CD4-positive, alpha-beta T cell treated with Interleukin-15 for 1 hour (primary cell): ENCODE data around the gene NT5C2.
"Not testable (repeated sequence)": the region's sequence is repeated elsewhere in the genome, so short reads cannot be mapped to it uniquely, and the experiment has no call there.

Experiments used
- DNase-seq: peaks from one replicate; pipeline ENCODE4 v3.0.0-alpha.2; 2020

NT5C2 gene

DNA sequence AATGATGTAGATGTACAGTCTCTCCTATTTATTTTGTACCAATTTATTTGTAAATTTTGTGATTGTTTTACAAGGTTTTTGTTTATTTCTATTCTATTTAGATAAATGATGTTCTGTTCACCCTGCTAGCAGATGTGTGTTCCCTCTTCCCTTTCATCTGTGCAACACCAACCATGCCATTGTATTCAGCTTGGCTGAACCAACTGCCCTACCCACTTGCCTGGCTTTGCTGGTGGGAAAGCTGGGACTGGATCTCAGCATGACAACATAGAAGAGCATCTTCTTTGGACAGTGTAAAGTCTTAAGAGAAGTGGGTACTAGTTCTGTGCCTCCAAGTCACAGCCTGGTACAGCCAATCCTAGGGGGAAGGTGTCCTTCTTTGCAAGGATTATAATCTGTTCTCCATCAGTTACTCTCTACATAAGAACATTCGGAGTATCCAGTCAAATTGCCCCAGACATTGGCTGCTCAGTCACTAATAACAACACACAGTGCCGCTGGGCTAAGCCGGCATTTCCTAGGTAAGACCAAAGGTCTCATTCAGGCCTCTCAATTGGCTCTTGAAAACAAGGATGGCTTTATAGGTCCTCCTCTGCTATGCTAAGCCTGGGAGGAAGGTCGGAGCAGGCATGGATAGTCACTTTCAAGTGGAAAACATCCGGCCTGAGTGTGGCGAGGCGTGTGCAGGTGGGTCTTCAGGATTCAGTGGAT, 109.7 kb downstream of the NT5C2 start:
- DNase-seq, result no peak

GRCh38 chr10:103082683-103083082, 110.4 kb downstream of the NT5C2 start:
- DNase-seq, result no peak

- DNase-seq, result no peak
These were observed 112.0 kb downstream of the NT5C2 start for GRCh38 chr10:103080891-103081581.

GRCh38 chr10:103079946-103080345, 113.1 kb downstream of the NT5C2 start:
- DNase-seq, result no peak

GRCh38 chr10:103079100-103079499, 114.0 kb downstream of the NT5C2 start:
- DNase-seq, result no peak

DNA sequence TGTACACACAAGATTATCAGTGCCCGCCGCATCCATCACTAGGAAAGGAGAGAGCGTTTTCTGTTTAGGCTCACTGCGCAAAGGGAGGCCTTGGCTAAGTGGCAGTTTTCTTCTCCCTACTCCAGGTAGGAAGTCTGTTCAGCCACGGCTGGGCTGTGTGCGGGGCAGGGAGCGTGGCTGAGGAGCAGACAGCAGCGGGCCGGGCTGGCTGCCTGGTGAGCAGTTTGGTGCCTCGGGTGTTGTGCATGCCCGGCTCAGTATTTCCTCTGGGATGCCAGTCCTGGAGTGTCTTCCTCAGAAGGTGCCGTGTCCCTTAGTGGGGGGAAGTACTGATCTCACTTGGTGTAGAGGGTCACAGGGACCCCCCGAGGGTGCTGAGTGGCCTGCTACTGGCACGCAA, 114.4 kb downstream of the NT5C2 start:
- no peak for DNase-seq

DNA sequence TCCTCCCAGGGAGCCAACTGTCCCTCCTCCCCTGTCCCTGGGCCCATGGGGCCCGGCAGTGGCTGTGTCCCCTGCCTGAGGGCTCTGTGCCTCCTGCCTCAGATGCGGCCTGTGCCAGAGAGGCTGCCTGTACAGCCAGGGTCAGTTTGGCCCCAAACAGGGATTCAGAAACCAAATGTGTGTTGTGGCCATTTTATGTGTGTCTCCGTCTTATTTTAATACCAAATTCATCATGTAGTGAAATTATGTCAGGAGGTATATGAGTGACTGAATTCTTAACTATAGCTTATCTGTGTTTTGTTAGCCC, 114.8 kb downstream of the NT5C2 start:
- DNase-seq, result no peak

- no peak for DNase-seq
These were observed 115.4 kb downstream of the NT5C2 start for GRCh38 chr10:103077491-103078308.

DNA sequence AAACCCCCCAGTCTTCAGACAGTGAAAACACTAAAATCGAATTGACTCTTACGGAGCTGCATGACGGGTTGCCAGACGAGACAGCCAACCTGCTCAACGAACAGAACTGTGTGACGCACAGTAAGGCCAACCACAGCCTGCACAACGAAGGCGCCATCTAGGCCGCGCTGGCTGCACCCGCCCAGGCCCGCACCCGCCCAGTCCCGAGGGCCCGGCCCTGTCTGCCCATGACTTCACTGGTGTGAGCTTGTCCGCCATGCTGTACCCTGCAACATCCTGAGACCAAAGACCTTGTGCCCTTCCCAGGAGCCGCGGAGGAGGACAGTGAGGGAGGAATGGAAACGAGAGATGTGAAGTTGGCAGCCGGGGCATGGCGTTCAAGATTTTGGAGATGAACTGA, 116.1 kb downstream of the NT5C2 start:
- DNase-seq, result no peak

- no peak for DNase-seq
These were observed 120.2 kb downstream of the NT5C2 start for GRCh38 chr10:103072891-103073290.

DNA sequence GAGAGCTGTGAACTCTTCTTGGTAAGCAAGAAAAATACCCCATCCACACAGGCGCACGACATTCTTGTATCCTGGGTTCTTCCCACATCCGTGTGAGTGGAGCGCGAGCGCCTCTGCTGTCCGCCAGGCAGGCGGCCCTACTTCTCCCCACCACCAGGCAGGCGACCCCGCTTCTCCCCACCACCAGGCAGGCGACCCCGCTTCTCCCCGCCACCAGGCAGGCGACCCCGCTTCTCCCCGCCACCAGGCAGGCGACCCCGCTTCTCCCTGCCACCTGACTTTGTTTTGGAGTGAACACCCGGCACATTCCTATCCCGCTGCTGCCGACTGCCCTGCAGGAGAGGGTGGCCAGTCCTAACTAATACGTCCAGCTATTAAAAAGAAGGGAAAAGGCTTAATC, 120.8 kb downstream of the NT5C2 start:
- no peak for DNase-seq

- peak; percentile 63 for DNase-seq
These were observed 123.4 kb downstream of the NT5C2 start for GRCh38 chr10:103069453-103070331.

DNA sequence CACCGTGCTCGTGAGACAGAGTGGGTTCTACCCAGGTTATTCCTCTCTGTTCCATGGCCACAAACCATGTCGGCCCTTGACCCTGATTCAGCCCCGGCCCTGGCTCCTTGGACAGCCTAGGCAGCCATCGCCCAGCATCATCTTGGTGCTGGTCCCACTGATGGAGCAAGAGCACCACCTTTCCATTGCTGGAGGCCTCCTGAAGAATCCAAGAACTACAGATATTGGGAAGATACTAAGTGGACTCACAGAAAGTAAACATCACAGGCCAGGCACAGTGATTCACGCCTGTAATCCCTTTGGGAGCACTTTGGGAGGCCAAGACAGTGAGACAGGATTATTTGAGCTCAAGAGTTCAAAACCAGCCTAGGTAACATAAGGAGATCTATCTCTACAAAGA, 125.1 kb downstream of the NT5C2 start:
- no peak for DNase-seq

DNA sequence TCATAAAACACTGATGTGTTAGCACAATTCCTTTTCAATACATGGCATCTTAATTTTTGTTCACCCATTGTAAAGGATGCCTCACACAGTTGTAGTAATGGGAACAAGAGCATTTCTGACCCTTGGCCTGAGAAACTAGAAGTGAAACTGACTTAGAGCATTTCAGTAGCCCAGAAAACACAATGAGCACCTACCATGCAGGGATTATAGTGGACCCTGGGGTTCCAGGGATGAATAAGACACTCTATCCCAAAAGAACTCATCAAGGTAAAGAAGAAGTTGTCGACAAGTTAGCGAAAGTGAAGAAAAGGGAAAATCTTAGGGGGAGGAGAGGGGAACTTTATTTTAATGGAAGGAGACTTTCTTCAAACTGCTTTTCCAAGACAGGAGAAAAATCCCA, 125.6 kb downstream of the NT5C2 start:
- DNase-seq, result no peak

- not testable (repeated sequence) for DNase-seq
These were observed 126.0 kb downstream of the NT5C2 start for GRCh38 chr10:103067099-103067477.

- no peak for DNase-seq
These were observed 126.7 kb downstream of the NT5C2 start for GRCh38 chr10:103066141-103067098.

GRCh38 chr10:103064956-103065355, 128.1 kb downstream of the NT5C2 start:
- no peak for DNase-seq

GRCh38 chr10:103062854-103063590, 130.1 kb downstream of the NT5C2 start:
- no peak for DNase-seq

- no peak for DNase-seq
These were observed 132.5 kb downstream of the NT5C2 start for GRCh38 chr10:103060575-103060974.

DNA sequence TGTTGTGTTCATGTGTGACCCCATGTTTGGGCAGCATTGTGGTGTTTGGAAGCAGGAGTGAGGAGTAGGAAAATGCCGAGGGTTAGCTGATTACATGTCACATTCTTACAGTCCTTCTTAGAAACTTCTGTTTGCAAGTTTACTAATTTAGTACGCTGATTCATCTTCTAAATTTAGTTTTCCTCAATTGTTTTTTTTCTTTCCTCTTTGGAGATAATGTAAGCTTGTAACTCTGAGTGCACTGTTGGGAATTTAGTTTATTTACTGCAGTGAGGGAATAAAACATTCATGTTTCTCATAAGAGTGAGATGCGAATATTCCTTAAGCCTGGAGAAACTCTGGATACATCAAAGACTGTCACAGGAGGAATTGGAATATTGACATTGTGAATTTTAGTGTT, 135.0 kb downstream of the NT5C2 start:
- no peak for DNase-seq

- no peak for DNase-seq
These were observed 138.0 kb downstream of the NT5C2 start for GRCh38 chr10:103055105-103055504.
